Muscle layer of duodenum (tissue), 2 donors: Measurements from ENCODE around the gene CCDC9.
"Not testable (repeated sequence)": the region's sequence is repeated elsewhere in the genome, so short reads cannot be mapped to it uniquely, and the experiment has no call there.

ENCODE experiments used
- H3K27ac ChIP-seq: one replicate; pipeline ENCODE4 v1.7.0; 2013; ENCODE audit warnings: mild to moderate bottlenecking, low read length
- H3K27me3 ChIP-seq: one replicate; pipeline ENCODE4 v1.7.0; 2013; ENCODE audit warnings: low read depth, mild to moderate bottlenecking, control low read depth, low read length
- H3K36me3 ChIP-seq, 2 donors: one replicate each; pipeline ENCODE4 v1.7.0; 2013; ENCODE audit warnings: low read length in 2 of 2, control low read depth in 1 of 2, mild to moderate bottlenecking in 1 of 2; ENCODE audit not compliant: insufficient read depth in 2 of 2, control insufficient read depth in 1 of 2
- H3K4me1 ChIP-seq, 2 donors: one replicate each; pipeline ENCODE4 v1.7.0; 2013; ENCODE audit warnings: low read length in 2 of 2, mild to moderate bottlenecking in 2 of 2, control low read depth in 1 of 2, moderate library complexity in 1 of 2; ENCODE audit not compliant: insufficient read depth in 2 of 2, control insufficient read depth in 1 of 2
- H3K4me3 ChIP-seq, 2 donors: one replicate each; pipeline ENCODE4 v1.7.0; 2013; ENCODE audit warnings: low read length in 2 of 2, low read depth in 1 of 2, mild to moderate bottlenecking in 1 of 2
- H3K9me3 ChIP-seq, 2 donors: one replicate each; pipeline ENCODE4 v1.7.0; 2013; ENCODE audit warnings: low read length in 2 of 2, control low read depth in 1 of 2, mild to moderate bottlenecking in 1 of 2; ENCODE audit not compliant: control insufficient read depth in 1 of 2
- donor health status: healthy.

Gene CCDC9

DNA sequence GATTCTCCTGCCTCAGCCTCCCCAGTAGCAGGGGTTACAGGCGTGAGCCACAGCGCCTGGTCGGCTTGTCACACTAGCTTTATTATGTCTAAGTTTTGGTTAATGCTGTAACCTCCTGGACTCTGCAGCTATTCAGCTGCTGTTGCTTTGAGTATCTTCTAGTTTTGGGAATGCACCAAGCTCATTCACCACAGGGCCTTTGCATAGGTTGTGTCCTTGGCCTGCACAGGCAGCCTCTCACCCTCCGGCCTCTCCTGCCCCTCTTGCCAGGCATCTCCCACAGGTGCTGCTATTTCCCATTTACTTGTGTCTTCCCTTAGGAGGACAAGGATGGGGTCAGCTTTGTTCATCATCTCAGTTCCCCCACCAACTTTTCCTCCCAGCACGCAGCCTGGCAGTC is 2.4 kb upstream of the CCDC9 start:
- Histone ChIP-seq H3K27ac (no peak overlapping the region), H3K4me1 (peaks cover 4 to 15% of the 10 kb centered on the region in 2 donors), H3K9me3 (no peaks in the 10 kb centered on the region), H3K36me3 (peaks cover 8 to 10% of the 10 kb centered on the region in 2 donors), H3K4me3 (no peak overlapping the region), H3K27me3 (no peaks in the 10 kb centered on the region)

DNA sequence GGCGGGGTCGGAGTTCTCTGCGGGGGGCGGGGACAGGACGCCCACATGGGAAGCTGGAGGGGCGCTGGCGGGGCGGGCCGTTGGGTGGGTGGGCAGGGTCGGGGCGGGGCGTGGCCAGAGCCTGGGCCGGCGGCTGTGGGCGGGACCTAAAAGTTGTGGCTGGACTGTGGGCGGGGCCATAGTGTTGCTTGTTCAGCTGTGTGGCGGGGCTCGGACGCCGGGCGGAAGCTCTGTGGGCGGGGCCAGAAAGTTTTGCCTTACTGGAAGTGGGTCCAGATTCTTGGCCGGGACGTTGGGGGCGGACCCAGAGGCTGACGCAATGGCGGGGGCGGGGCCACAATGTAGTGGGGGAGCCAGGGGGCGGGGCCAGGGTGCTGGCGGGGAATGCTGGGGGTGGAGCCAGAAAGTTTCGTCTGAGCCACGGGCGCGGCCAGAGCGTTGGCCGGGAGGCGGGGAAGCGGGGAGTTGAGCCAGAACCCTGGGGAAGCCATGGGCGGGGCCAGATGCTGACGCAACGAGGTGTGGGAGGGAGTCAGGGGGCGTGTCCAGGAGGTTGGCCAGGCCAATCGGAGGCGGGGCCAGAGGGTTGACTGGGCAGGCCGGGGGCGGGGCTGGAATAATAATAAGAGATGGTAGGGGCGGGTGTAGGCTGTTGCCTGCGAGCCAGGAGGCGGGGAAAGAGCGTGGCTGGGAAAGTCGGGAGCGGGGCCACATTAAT is 527 bp downstream of the CCDC9 start:
- Histone ChIP-seq H3K4me1 (peaks cover 4 to 15% of the 10 kb centered on the region in 2 donors), H3K27me3 (no peaks in the 10 kb centered on the region), H3K4me3 (peak overlapping the region in 1 of 2 donors; percentile 65), H3K36me3 (peaks cover 25 to 34% of the 10 kb centered on the region in 2 donors), H3K27ac (peak overlapping the region; percentile 96), H3K9me3 (no peaks in the 10 kb centered on the region)

DNA sequence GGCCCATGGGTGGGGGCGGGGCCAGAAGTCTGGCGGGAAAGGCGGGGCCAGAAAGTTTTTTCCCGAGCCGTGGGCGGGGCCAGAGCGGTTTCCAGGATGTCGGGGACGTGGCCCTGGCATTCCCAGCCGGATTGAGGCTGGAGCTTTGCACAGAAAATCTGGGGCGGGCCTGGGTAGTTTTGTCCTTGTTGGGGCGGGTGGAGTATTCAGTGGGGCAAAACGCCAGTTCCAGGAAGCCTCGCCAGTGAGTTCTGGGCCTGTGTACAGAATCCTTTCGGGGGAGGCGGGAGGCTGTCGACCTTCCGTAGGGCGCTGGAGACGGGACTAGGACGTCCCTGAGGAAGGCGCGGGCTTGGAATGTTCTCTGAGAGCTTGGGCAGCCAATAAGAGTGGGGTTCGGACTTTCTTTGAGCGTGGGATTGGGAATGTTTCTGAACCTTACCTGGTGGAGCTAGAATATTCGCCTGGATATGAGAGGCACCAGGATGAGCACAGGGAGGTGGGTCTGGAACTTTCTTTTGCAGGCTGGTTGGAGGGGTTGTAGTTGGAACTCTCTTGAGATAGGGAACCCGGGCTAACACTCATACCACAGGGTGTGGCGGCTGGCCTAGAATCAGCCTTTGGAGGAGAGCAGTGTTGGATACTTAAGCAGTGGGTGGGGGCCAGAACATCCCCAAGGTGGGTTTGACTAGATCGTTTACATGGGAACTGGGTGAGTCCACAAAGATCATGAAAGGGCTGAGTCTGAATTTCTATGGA is 1.3 kb downstream of the CCDC9 start:
- no peaks in the 10 kb centered on the region for H3K27me3 ChIP-seq
- H3K4me3 ChIP-seq: peak overlapping the region; percentile 59 to 78
- peaks cover 4 to 15% of the 10 kb centered on the region in 2 donors for H3K4me1 ChIP-seq
- H3K27ac ChIP-seq: peak overlapping the region; percentile 97
- H3K9me3 ChIP-seq: no peaks in the 10 kb centered on the region
- peaks cover 25 to 34% of the 10 kb centered on the region in 2 donors for H3K36me3 ChIP-seq

DNA sequence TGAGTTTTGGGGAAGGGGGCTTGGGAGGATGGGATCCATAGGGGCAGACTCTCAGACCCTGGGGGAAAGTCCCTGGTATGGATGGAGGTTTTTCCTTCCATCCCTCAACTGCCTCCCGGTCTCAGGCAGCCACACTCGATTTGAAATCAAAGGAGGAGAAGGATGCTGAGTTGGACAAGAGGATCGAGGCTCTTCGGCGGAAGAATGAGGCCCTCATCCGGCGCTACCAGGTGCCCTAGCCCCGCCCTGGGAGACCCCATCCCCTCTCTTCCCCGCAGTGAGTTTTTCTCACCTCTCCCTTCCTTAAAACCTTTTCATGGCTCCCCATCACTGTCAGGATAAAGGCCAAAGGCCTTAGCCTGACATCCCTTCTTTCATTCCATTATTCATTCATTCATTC is 2.1 kb downstream of the CCDC9 start:
- Histone ChIP-seq H3K27me3 (no peaks in the 10 kb centered on the region), H3K9me3 (no peaks in the 10 kb centered on the region), H3K36me3 (peaks cover 25 to 37% of the 10 kb centered on the region in 2 donors), H3K4me1 (peaks cover 4 to 15% of the 10 kb centered on the region in 2 donors), H3K4me3 (peak overlapping the region; percentile 59 to 78), H3K27ac (peak overlapping the region; percentile 97)

DNA sequence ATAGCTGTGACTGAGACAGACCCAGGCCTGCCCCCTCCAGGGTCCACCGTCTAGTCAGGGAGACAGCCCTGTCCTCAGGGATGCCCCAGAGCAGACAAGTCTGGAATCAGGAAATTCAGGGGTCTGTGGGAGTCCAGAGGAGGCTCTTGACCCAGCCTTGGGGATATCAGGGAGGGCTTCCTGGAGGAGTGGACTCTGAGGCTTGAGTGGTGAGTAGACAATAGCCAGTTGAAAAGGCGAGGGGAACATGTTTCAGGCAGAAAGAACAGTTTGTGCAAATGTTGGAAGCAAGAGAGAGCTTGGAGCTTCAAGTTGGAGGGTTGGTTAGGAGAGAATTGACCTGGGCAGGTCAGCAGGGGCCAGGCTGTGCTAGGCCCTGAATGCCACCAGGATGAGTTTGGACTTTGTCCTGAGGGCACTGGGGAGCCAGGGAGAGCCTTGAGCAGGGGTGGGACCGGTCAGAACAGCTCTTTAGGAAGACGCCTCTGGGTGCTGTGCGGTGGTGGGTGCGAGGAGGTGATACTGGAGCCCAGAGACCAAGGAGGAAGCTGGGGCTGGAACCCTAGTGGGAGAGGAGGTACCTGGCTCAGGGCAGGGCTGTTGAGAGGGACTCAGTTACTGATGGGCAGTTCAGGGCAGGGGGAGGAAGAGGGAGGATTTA is 2.7 kb downstream of the CCDC9 start:
- H3K4me1 ChIP-seq: peaks cover 4 to 15% of the 10 kb centered on the region in 2 donors
- H3K9me3 ChIP-seq: no peaks in the 10 kb centered on the region
- peak overlapping the region in 1 of 2 donors; percentile 78 for H3K4me3 ChIP-seq
- H3K27ac ChIP-seq: peak overlapping the region; percentile 14
- H3K27me3 ChIP-seq: no peaks in the 10 kb centered on the region
- peaks cover 25 to 38% of the 10 kb centered on the region in 2 donors for H3K36me3 ChIP-seq

DNA sequence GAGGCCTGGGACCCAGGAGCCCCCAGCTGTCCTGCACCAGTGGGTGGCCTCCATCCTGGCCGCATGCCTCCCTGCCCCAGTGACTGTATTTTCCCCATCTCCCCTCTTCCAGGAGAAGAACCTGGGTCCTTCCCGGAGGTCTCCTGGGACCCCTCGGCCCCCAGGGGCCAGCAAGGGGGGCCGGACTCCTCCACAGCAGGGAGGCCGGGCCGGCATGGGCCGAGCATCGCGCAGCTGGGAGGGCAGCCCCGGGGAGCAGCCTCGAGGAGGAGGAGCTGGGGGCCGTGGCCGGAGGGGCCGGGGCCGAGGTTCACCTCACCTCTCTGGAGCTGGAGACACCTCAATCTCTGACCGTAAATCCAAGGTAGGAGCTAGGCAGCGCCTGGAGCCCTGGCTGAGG is 4.2 kb downstream of the CCDC9 start:
- H3K27ac ChIP-seq: no peak overlapping the region

DNA sequence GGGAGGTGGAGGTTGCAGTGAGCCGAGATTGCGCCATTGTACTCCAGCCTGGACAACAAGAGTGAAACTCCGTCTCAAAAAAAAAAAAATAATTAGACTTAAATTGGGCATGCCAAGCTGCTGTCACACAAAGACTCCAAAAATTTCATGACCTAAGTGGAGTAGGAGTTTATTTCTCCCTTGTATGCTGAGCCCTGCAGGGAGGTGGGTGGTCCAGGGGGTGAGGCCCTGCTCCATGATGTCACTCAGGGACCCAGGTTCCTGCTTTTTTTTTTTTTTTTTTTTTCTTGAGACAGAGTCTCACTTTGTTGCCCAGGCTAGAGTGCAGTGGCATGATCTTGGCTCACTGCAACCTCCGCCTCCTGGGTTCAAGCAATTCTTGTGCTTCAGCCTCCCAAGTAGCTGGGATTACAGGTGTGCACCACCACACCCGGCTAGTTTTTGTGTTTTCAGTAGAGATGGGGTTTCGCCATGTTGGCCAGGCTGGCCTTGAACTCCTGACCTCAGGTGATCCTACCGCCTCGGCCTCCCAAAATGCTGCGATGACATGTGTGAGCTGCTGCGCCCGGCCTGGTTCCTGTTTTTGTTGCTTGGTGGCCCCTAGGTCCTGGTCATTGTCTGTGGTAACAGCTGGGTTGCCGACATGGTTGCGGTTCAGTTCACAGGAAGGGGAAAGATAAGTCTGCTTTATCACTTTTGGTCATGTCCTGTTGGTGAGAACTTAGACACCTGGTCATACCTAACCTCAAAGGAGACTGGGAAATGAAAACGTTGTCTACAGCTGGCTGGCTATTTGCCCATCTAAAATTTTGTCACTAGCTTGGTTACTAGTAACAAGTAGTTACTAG is 5.8 kb downstream of the CCDC9 start:
- not testable (repeated sequence) for H3K9me3 ChIP-seq, H3K27me3 ChIP-seq, H3K4me3 ChIP-seq, H3K27ac ChIP-seq
- Histone ChIP-seq H3K4me1 (peaks cover 4 to 12% of the 10 kb centered on the region in 2 donors), H3K36me3 (peaks cover 28 to 64% of the 10 kb centered on the region in 2 donors)

More for the DNA sequence above, 4.2 kb downstream of the CCDC9 start:
- Histone ChIP-seq H3K9me3 (no peaks in the 10 kb centered on the region), H3K27me3 (no peaks in the 10 kb centered on the region), H3K36me3 (peaks cover 25 to 53% of the 10 kb centered on the region in 2 donors), H3K4me3 (no peak overlapping the region), H3K4me1 (peaks cover 4 to 15% of the 10 kb centered on the region in 2 donors)

DNA sequence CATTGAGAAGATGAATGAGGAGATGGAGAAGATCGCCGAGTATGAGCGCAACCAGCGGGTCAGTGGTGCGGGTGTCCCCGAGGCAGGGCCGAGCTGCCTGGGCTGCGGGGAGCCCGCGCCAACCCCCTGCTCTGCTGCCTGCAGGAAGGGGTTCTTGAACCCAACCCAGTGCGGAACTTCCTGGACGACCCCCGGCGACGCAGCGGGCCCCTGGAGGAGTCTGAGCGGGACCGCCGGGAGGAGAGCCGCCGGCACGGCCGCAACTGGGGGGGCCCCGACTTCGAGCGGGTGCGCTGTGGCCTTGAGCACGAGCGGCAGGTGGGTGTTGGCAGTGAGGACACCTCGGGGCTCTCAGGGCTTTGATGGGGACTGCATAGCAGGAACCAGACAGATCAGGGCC is 8.3 kb downstream of the CCDC9 start:
- Histone ChIP-seq H3K27ac (no peak overlapping the region), H3K4me3 (no peak overlapping the region), H3K36me3 (peaks cover 21 to 60% of the 10 kb centered on the region in 2 donors), H3K4me1 (no peaks in the 10 kb centered on the region), H3K27me3 (no peaks in the 10 kb centered on the region), H3K9me3 (no peaks in the 10 kb centered on the region)

DNA sequence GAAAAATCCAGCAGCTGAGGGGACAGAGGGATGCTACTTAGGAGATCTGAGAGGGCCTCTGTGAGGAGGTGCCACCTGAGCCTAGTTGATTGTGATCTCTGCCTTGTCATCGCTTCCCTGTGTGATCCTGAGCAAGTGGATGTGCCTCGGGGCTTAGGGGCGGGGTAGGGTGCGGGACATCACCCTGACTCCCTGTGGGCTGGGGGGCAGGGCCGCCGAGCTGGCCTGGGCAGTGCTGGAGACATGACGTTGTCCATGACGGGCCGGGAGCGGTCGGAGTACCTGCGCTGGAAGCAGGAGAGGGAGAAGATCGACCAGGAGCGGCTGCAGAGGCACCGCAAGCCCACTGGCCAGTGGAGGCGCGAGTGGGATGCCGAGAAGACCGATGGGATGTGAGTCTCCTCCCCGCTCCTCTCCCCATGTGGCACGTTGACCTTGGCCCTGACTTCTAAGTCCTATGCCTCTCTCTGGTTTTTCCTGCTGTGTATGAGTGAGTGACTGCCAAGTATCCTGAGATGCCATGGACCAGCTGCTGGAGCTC is 10.1 kb downstream of the CCDC9 start:
- no peaks in the 10 kb centered on the region for H3K4me1 ChIP-seq
- H3K4me3 ChIP-seq: no peak overlapping the region
- no peak overlapping the region for H3K27ac ChIP-seq
- no peaks in the 10 kb centered on the region for H3K27me3 ChIP-seq
- H3K36me3 ChIP-seq: peaks cover 16 to 57% of the 10 kb centered on the region in 2 donors
- no peaks in the 10 kb centered on the region for H3K9me3 ChIP-seq

DNA sequence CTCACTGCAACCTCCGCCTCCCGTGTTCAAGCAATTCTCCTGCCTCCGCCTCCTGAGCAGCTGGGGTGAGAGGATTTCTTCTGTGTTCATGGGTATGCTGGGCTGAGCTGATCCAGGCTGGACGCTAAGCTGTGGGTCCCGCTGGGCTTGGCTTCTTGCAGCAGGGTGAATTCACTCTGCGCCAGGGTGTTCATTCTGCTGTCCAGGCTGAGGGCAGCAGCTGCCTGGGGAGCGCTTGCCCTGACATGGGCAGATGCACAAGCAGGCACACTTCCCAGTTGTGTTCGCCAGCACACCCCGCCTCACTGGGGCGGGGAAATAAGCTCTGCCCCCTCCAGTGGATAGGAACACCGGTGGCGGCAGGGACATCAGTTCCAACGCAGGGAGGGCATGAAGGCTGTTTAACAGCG is 11.0 kb downstream of the CCDC9 start:
- H3K9me3 ChIP-seq: no peaks in the 10 kb centered on the region
- no peaks in the 10 kb centered on the region for H3K27me3 ChIP-seq
- H3K4me3 ChIP-seq: no peak overlapping the region
- H3K36me3 ChIP-seq: peaks cover 16 to 62% of the 10 kb centered on the region in 2 donors
- H3K4me1 ChIP-seq: peaks cover 0 to under 1% of the 10 kb centered on the region in 2 donors
- H3K27ac ChIP-seq: no peak overlapping the region
